HCT116 (cell line): ENCODE measurements around the gene PEMT. TPM values are rescaled to one million over a fixed set of nuclear protein-coding genes. Genes with fewer than 3 reads are reported as not detected.

Experiments
- ATAC-seq: fragments of 200-7000 bp; cut with Tn5 transposase; 2 replicates; pipeline ENCODE4 v1.9.1; 2020; ENCODE audit warnings: mild to moderate bottlenecking, moderate library complexity
- BruUV-seq: library from RNA; stranded (reverse); fragments of 400-500 nt; replicated peaks from 2 replicates; lab custom pipeline; 2021; lab: Mats Ljungman, UMichigan
- CTCF ChIA-PET: fragments of 300-600 bp; sonication (Branson Sonifier 250); formaldehyde crosslinking; loops from one replicate; lab custom pipeline; 2021; ENCODE audit warnings: antibody characterized with exemption; lab: Charles Lee
- POLR2A ChIA-PET: fragments of 300-600, 350-600 bp; sonication (Branson Sonifier 250); formaldehyde crosslinking; loops from one replicate; lab custom pipeline; 2021; ENCODE audit warnings: antibody characterized with exemption; lab: Charles Lee
- RAD21 ChIA-PET, 2 experiments: fragments of 300-600 bp; sonication (Branson Sonifier 250); formaldehyde crosslinking; loops; one replicate each; lab custom pipeline; 2023; ENCODE audit warnings: low total read pairs in 2 of 2; ENCODE audit not compliant: uncharacterized antibody in 2 of 2, unreplicated experiment in 2 of 2, low non-redundant PET in 1 of 2; lab: Charles Lee
- DNase-seq: peaks from one replicate; pipeline ENCODE4 v3.0.0-alpha.2; 2010; ENCODE audit warnings: low read depth, low spot score
- H2AFZ ChIP-seq: fragments of 200-600 bp; shearing (Covaris generic), sonication (generic); 2 replicates; pipeline ENCODE4 v1.6.1; 2017; ENCODE audit warnings: low read depth, mixed run types, mixed read lengths, antibody characterized with exemption, low read length; ENCODE audit not compliant: poor library complexity, severe bottlenecking
- H3K27ac ChIP-seq: 2 replicates; pipeline ENCODE4 v1.5.1; 2012; ENCODE audit warnings: low read depth, low read length
- H3K27me3 ChIP-seq: fragments of 200-600 bp; sonication (generic); 2 replicates; pipeline ENCODE4 v1.6.1; 2016; ENCODE audit warnings: mixed run types, low read length, mixed read lengths; ENCODE audit not compliant: insufficient read depth
- H3K36me3 ChIP-seq, 2 experiments: fragments of 200-500 bp in 1 of 2; fragments of 200-600 bp in 1 of 2; sonication (Bioruptor generic) in 1 of 2; sonication (generic) in 1 of 2; 2 replicates each; pipeline versions ENCODE4 v1.5.1 to v1.6.1; 2014 to 2016; ENCODE audit warnings: low read length in 2 of 2, inconsistent platforms in 1 of 2, mixed read lengths in 1 of 2, mixed run types in 1 of 2; ENCODE audit not compliant: insufficient read depth in 2 of 2, control insufficient read depth in 1 of 2
- H3K4me1 ChIP-seq, 2 experiments: fragments of 200-600 bp in 1 of 2; sonication (generic) in 1 of 2; 2 replicates each; pipeline versions ENCODE4 v1.5.1 to v1.6.1; 2012 to 2017; ENCODE audit warnings: low read length in 2 of 2, inconsistent platforms in 1 of 2, mild to moderate bottlenecking in 1 of 2, mixed read lengths in 1 of 2, mixed run types in 1 of 2, moderate library complexity in 1 of 2; ENCODE audit not compliant: insufficient read depth in 2 of 2, control insufficient read depth in 1 of 2
- H3K4me2 ChIP-seq: fragments of 200-600 bp; sonication (generic); 2 replicates; pipeline ENCODE4 v1.6.1; 2017; ENCODE audit warnings: mixed run types, low read length, mixed read lengths
- H3K4me3 ChIP-seq, 2 experiments: fragments of 200-600 bp in 1 of 2; sonication (generic) in 1 of 2; replicated peaks in 1 of 2; 2 replicates each; pipeline ENCODE4 v1.5.1; 2011 to 2016; ENCODE audit warnings: low read length in 2 of 2, control low read depth in 1 of 2, low read depth in 1 of 2, mild to moderate bottlenecking in 1 of 2, mixed read lengths in 1 of 2, mixed run types in 1 of 2
- H3K79me2 ChIP-seq: fragments of 200-600 bp; sonication (generic); 2 replicates; pipeline ENCODE4 v1.6.1; 2017; ENCODE audit warnings: mild to moderate bottlenecking, mixed run types, low read length, moderate library complexity, mixed read lengths; ENCODE audit not compliant: insufficient read depth
- H3K9ac ChIP-seq: fragments of 200-600 bp; sonication (generic); 2 replicates; pipeline ENCODE4 v1.6.1; 2016; ENCODE audit warnings: low read length, mixed read lengths
- H3K9me2 ChIP-seq: fragments of 200-600 bp; sonication (generic), shearing (Covaris generic); 2 replicates; pipeline ENCODE4 v1.6.1; 2017; ENCODE audit warnings: mixed run types, mild to moderate bottlenecking, moderate library complexity; ENCODE audit not compliant: insufficient read depth
- H3K9me3 ChIP-seq, 2 experiments: fragments of 200-500 bp in 1 of 2; fragments of 200-600 bp in 1 of 2; sonication (Bioruptor generic) in 1 of 2; sonication (generic) in 1 of 2; 2 replicates each; pipeline ENCODE4 v1.6.1; 2014 to 2017; ENCODE audit warnings: low read length in 2 of 2, mixed read lengths in 2 of 2, inconsistent platforms in 1 of 2, low read depth in 1 of 2, mild to moderate bottlenecking in 1 of 2, mixed run types in 1 of 2, moderate library complexity in 1 of 2; ENCODE audit not compliant: control insufficient read depth in 1 of 2, insufficient read depth in 1 of 2
- H4K20me1 ChIP-seq: fragments of 200-600 bp; sonication (generic), shearing (Covaris generic); 2 replicates; pipeline ENCODE4 v1.6.1; 2017; ENCODE audit warnings: mixed run types, mild to moderate bottlenecking, moderate library complexity; ENCODE audit not compliant: insufficient read depth
- CBX3 ChIP-seq: IDR thresholded peaks from 2 replicates; pipeline ENCODE4 v1.6.1; 2012; ENCODE audit warnings: low read depth
- CEBPB ChIP-seq: IDR thresholded peaks from 2 replicates; pipeline ENCODE4 v1.6.1; 2012; ENCODE audit warnings: low read depth
- CTCF ChIP-seq, 3 experiments: fragments of 200-600 bp in 1 of 3; sonication (generic) in 1 of 3; IDR thresholded peaks in 2 of 3; conservative IDR thresholded peaks in 1 of 3; 2 replicates each; pipeline ENCODE4 v1.5.1; 2012 to 2017; ENCODE audit warnings: low read depth in 2 of 3, low read length in 2 of 3, antibody characterized with exemption in 1 of 3, borderline replicate concordance in 1 of 3, control low read depth in 1 of 3, mild to moderate bottlenecking in 1 of 3, mixed read lengths in 1 of 3, mixed run types in 1 of 3, moderate library complexity in 1 of 3; ENCODE audit not compliant: insufficient read depth in 1 of 3
- EGR1 ChIP-seq: IDR thresholded peaks from 2 replicates; pipeline ENCODE4 v1.6.1; 2012; ENCODE audit warnings: low read depth
- EZH2 ChIP-seq: fragments of 200-600 bp; sonication (generic); IDR thresholded peaks from 2 replicates; pipeline ENCODE4 v1.6.1; 2017; ENCODE audit warnings: antibody characterized with exemption, mixed run types
- EZH2phosphoT487 ChIP-seq: fragments of 200-600 bp; IDR thresholded peaks from 2 replicates; pipeline ENCODE4 v1.6.1; 2018; ENCODE audit warnings: antibody characterized with exemption, borderline replicate concordance
- FOSL1 ChIP-seq: IDR thresholded peaks from 2 replicates; pipeline ENCODE4 v1.6.1; 2012; ENCODE audit warnings: low read depth
- JUND ChIP-seq: IDR thresholded peaks from 2 replicates; pipeline ENCODE4 v1.6.1; 2012
- POLR2A ChIP-seq: IDR thresholded peaks from 2 replicates; pipeline ENCODE4 v1.7.0; 2011; ENCODE audit warnings: borderline replicate concordance; ENCODE audit not compliant: insufficient read depth, insufficient read length; ENCODE audit errors: extremely low read depth
- POLR2AphosphoS5 ChIP-seq: IDR thresholded peaks from 2 replicates; pipeline ENCODE4 v1.6.1; 2011; ENCODE audit warnings: mild to moderate bottlenecking, low read depth, low read length, moderate library complexity
- RAD21 ChIP-seq: IDR thresholded peaks from 2 replicates; pipeline ENCODE4 v1.6.1; 2012; ENCODE audit warnings: low read depth, mild to moderate bottlenecking
- SRF ChIP-seq: IDR thresholded peaks from 2 replicates; pipeline ENCODE4 v1.6.1; 2012; ENCODE audit warnings: low read depth
- ZBTB33 ChIP-seq: IDR thresholded peaks from 2 replicates; pipeline ENCODE4 v1.6.1; 2011; ENCODE audit warnings: mild to moderate bottlenecking, low read length, moderate library complexity; ENCODE audit not compliant: insufficient replicate concordance; ENCODE audit errors: extremely low read depth
- ZFX ChIP-seq: fragments of 450-650 bp; IDR thresholded peaks from 2 replicates; pipeline ENCODE4 v1.6.1; 2017
- intact Hi-C: fragments of 100-400 bp; cut with micrococcal nuclease; formaldehyde crosslinking; loops from 2 replicates; pipeline ENCODE4 v1.10.0; 2022
- total RNA-seq: library from RNA; stranded (reverse); gene quantifications from one replicate; pipeline ENCODE4 v1.2.1, GENCODE V29; 2021; ENCODE audit not compliant: unreplicated experiment
- TF ChIP-seq, protein P1 (sequence below): IDR thresholded peaks from 2 replicates; pipeline ENCODE4 v1.6.1; 2012
- TF ChIP-seq, protein P2 (sequence below): IDR thresholded peaks from 2 replicates; pipeline ENCODE4 v1.6.1; 2012

PEMT gene
- total RNA-seq, 1 experiment from 2014 or later, result 52.1 TPM

DNA sequence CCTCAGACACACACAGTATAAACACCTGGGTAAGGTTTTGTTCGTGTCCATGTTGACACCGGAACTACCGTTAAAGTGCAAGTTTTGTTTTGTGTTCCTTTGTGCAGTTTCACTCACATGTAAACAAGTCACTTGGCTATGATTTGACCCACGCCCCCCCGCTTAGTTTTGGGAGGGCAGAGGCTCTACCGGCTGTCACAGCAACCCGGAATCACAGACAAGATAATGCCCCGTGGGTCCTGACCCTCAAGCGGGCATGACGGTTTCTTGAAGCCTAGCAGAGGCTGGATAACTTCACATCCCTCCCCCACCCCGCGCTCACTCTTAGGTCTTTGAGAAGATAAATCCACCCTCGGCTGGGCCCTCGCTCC is 97.0 kb downstream of the PEMT start:
- Histone ChIP-seq H2AFZ (no peak overlapping the region), H3K4me3 (no peak overlapping the region), H3K79me2 (peaks cover 2% of the 10 kb centered on the region; the same call in 1 of the 2 replicates), H4K20me1 (no peaks in the 10 kb centered on the region), H3K9me3 (no peaks in the 10 kb centered on the region), H3K4me1 (peaks cover 0 to 15% of the 10 kb centered on the region in 2 experiments; a peak in 2 of 4 replicates), H3K36me3 (peaks cover 0 to 8% of the 10 kb centered on the region in 2 experiments; a peak in 2 of 4 replicates), H3K27ac (no peak overlapping the region), H3K9me2 (no peaks in the 10 kb centered on the region), H3K4me2 (no peak overlapping the region), H3K9ac (no peak overlapping the region), H3K27me3 (no peaks in the 10 kb centered on the region)
- ChIA-PET POLR2A (no interaction called here), CTCF (no interaction called here), RAD21 (interaction anchor here in 1 of 2 experiments (0.5 kb wide), 1 partner anchor 146 kb away, joined by 3 read pairs; no protein-coding TSS in a partner anchor)
- ATAC-seq, result no peak
- no TSS peak for BruUV-seq
- DNase-seq, result no peak
- TF ChIP-seq, protein P1, sequence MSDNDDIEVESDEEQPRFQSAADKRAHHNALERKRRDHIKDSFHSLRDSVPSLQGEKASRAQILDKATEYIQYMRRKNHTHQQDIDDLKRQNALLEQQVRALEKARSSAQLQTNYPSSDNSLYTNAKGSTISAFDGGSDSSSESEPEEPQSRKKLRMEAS, result no peak
- no peak for TF ChIP-seq EZH2phosphoT487
- intact Hi-C loops, result no loop called here

GRCh38 chr17:17493986-17494466 is 97.5 kb downstream of the PEMT start:
- Histone ChIP-seq H3K36me3 (peaks cover 0 to 11% of the 10 kb centered on the region in 2 experiments; a peak in 2 of 4 replicates), H3K9me2 (no peaks in the 10 kb centered on the region), H4K20me1 (no peaks in the 10 kb centered on the region), H3K79me2 (peaks cover 7% of the 10 kb centered on the region), H3K27me3 (no peaks in the 10 kb centered on the region), H3K4me1 (peaks cover 0 to 15% of the 10 kb centered on the region in 2 experiments; a peak in 2 of 4 replicates), H3K4me3 (no peak overlapping the region), H3K27ac (no peak overlapping the region), H3K4me2 (no peak overlapping the region), H3K9me3 (no peaks in the 10 kb centered on the region), H2AFZ (no peak overlapping the region), H3K9ac (no peak overlapping the region)
- DNase-seq, result no peak
- ATAC-seq, result no peak
- BruUV-seq, result no TSS peak
- POLR2A ChIA-PET, result no interaction called here
- CTCF ChIA-PET, result no interaction called here
- RAD21 ChIA-PET, result no interaction called here
- intact Hi-C loops, result no loop called here
- TF ChIP-seq, protein P1, result no peak
- TF ChIP-seq CTCF (IDR thresholded peaks at IDR 0.05 in 2 of 3, conservative IDR thresholded peaks at IDR 0.05 in 1 of 3; ENCODE audit: borderline replicate concordance in 1 of 3, insufficient read depth in 1 of 3, low read depth in 2 of 3, low read length in 2 of 3) (no peak), POLR2A (no peak), SRF (no peak), CEBPB (no peak), EGR1 (no peak), ZFX (no peak), FOSL1 (no peak), EZH2 (no peak), CBX3 (no peak), POLR2AphosphoS5 (no peak), RAD21 (no peak), JUND (no peak), ZBTB33 (no peak)
- TF ChIP-seq, protein P2, sequence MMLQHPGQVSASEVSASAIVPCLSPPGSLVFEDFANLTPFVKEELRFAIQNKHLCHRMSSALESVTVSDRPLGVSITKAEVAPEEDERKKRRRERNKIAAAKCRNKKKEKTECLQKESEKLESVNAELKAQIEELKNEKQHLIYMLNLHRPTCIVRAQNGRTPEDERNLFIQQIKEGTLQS, result no peak
